PC-9 (cell line): Measurements from ENCODE around the gene HPS1. TPM values are rescaled to one million over a fixed set of nuclear protein-coding genes. Genes with fewer than 3 reads are reported as not detected.

ENCODE experiments used
- BruUV-seq: library from RNA; stranded (reverse); fragments of 400-500 nt; replicated peaks from 2 replicates; lab custom pipeline; 2021; lab: Mats Ljungman, UMichigan
- CTCF ChIA-PET: fragments of 300-600 bp; sonication (Branson Sonifier 250); formaldehyde crosslinking; loops from one replicate; lab custom pipeline; 2022; ENCODE audit warnings: antibody characterized with exemption; lab: Charles Lee
- POLR2A ChIA-PET: fragments of 300-600 bp; sonication (Branson Sonifier 250); formaldehyde crosslinking; loops from one replicate; lab custom pipeline; 2022; ENCODE audit warnings: antibody characterized with exemption; ENCODE audit not compliant: unreplicated experiment; lab: Charles Lee
- DNase-seq, 2 experiments: peaks; one replicate each; pipeline versions ENCODE4 v3.0.0 to v3.0.0-alpha.2; 2015 to 2022; ENCODE audit warnings: mixed read lengths in 1 of 2
- H2AFZ ChIP-seq: fragments of 200-600 bp; sonication (generic); 2 replicates; pipeline ENCODE4 v1.8.1; 2017; ENCODE audit warnings: antibody characterized with exemption
- H3F3A ChIP-seq: fragments of 200-600 bp; sonication (generic); 2 replicates; pipeline ENCODE4 v1.8.1; 2017; ENCODE audit warnings: antibody characterized with exemption, mild to moderate bottlenecking, low read depth; ENCODE audit not compliant: insufficient read depth
- H3K27ac ChIP-seq: fragments of 200-600 bp; sonication (generic); 2 replicates; pipeline ENCODE4 v1.6.1; 2016; ENCODE audit warnings: mixed run types
- H3K27me3 ChIP-seq: fragments of 200-600 bp; sonication (generic); 2 replicates; pipeline ENCODE4 v1.6.1; 2016; ENCODE audit warnings: low read depth, mixed run types; ENCODE audit not compliant: insufficient read depth
- H3K36me3 ChIP-seq: fragments of 200-600 bp; sonication (generic); 2 replicates; pipeline ENCODE4 v1.6.1; 2016; ENCODE audit warnings: low read depth, mixed run types
- H3K4me1 ChIP-seq: fragments of 200-600 bp; sonication (generic); replicated peaks from 2 replicates; pipeline ENCODE4 v1.6.1; 2016; ENCODE audit warnings: mixed run types; ENCODE audit not compliant: insufficient read depth
- H3K4me2 ChIP-seq: fragments of 200-600 bp; sonication (generic); 2 replicates; pipeline ENCODE4 v1.6.1; 2017; ENCODE audit warnings: mixed run types
- H3K4me3 ChIP-seq: fragments of 200-600 bp; sonication (generic); 2 replicates; pipeline ENCODE4 v1.6.1; 2016; ENCODE audit warnings: mixed run types
- H3K79me2 ChIP-seq: fragments of 200-600 bp; sonication (generic); 2 replicates; pipeline ENCODE4 v1.6.1; 2017; ENCODE audit warnings: low read depth, mixed run types
- H3K9me2 ChIP-seq: fragments of 200-600 bp; sonication (generic); 2 replicates; pipeline ENCODE4 v1.8.1; 2017; ENCODE audit warnings: mild to moderate bottlenecking; ENCODE audit not compliant: insufficient read depth
- H3K9me3 ChIP-seq: fragments of 200-600 bp; sonication (generic); 2 replicates; pipeline ENCODE4 v1.8.1; 2016; ENCODE audit warnings: low read depth; ENCODE audit not compliant: insufficient read depth
- H4K20me1 ChIP-seq: fragments of 200-600 bp; sonication (generic); 2 replicates; pipeline ENCODE4 v1.8.1; 2017; ENCODE audit not compliant: insufficient read depth
- CTCF ChIP-seq: fragments of 200-600 bp; sonication (generic); conservative IDR thresholded peaks from 2 replicates; pipeline ENCODE4 v1.6.1; 2017; ENCODE audit warnings: mixed run types, antibody characterized with exemption, mild to moderate bottlenecking, moderate library complexity
- EZH2 ChIP-seq: fragments of 200-600 bp; sonication (generic); IDR thresholded peaks from 2 replicates; pipeline ENCODE4 v1.8.0; 2017; ENCODE audit warnings: antibody characterized with exemption, low read depth
- intact Hi-C: fragments of 100-400 bp; cut with micrococcal nuclease; formaldehyde crosslinking; loops from one replicate; pipeline ENCODE4 v1.10.0; 2022; ENCODE audit not compliant: unreplicated experiment
- total RNA-seq: library from RNA; stranded (reverse); gene quantifications from 2 replicates; pipeline ENCODE4 v1.2.3, GENCODE V29; 2021

HPS1 gene
- total RNA-seq, 1 experiment from 2014 or later: 43.2 TPM

- no peak overlapping the region for H2AFZ ChIP-seq
- no peaks in the 10 kb centered on the region for H3K9me3 ChIP-seq
- ChIA-PET CTCF (no interaction called here), POLR2A (no interaction called here)
- H3K36me3 ChIP-seq: no peaks in the 10 kb centered on the region
- H3K4me1 ChIP-seq: no peaks in the 10 kb centered on the region
- H3K27me3 ChIP-seq: no peaks in the 10 kb centered on the region
- H3K79me2 ChIP-seq: no peaks in the 10 kb centered on the region
- no peaks in the 10 kb centered on the region for H3F3A ChIP-seq
- H3K27ac ChIP-seq: no peak overlapping the region
- no peaks in the 10 kb centered on the region for H4K20me1 ChIP-seq
- H3K4me3 ChIP-seq: no peak overlapping the region
- no TSS peak for BruUV-seq
- TF ChIP-seq EZH2: no peak
- no peak for TF ChIP-seq CTCF
- H3K4me2 ChIP-seq: no peak overlapping the region
- no peak for DNase-seq
- intact Hi-C loops: no loop called here
- H3K9me2 ChIP-seq: no peaks in the 10 kb centered on the region
These were observed 34.7 kb upstream of the HPS1 start for GRCh38 chr10:98481404-98481945.

GRCh38 chr10:98478430-98479222 is 31.9 kb upstream of the HPS1 start:
- H3K4me2 ChIP-seq: no peak overlapping the region
- no peaks in the 10 kb centered on the region for H3K79me2 ChIP-seq
- H4K20me1 ChIP-seq: no peaks in the 10 kb centered on the region
- no peak overlapping the region for H3K27ac ChIP-seq
- no peak overlapping the region for H2AFZ ChIP-seq
- no peaks in the 10 kb centered on the region for H3F3A ChIP-seq
- no peaks in the 10 kb centered on the region for H3K36me3 ChIP-seq
- CTCF ChIA-PET: no interaction called here
- no peaks in the 10 kb centered on the region for H3K27me3 ChIP-seq
- H3K4me3 ChIP-seq: no peak overlapping the region
- no peak for DNase-seq
- no peaks in the 10 kb centered on the region for H3K9me3 ChIP-seq
- no TSS peak for BruUV-seq
- intact Hi-C loops: no loop called here
- POLR2A ChIA-PET: no interaction called here
- no peak for TF ChIP-seq EZH2
- no peak for TF ChIP-seq CTCF
- no peaks in the 10 kb centered on the region for H3K4me1 ChIP-seq
- H3K9me2 ChIP-seq: no peaks in the 10 kb centered on the region

GRCh38 chr10:98477861-98478260 is 31.1 kb upstream of the HPS1 start:
- H3K79me2 ChIP-seq: no peaks in the 10 kb centered on the region
- no peak overlapping the region for H3K27ac ChIP-seq
- TF ChIP-seq CTCF (no peak), EZH2 (no peak)
- no peaks in the 10 kb centered on the region for H3K9me2 ChIP-seq
- H3F3A ChIP-seq: no peaks in the 10 kb centered on the region
- no TSS peak for BruUV-seq
- CTCF ChIA-PET: no interaction called here
- no peaks in the 10 kb centered on the region for H3K36me3 ChIP-seq
- no peaks in the 10 kb centered on the region for H3K9me3 ChIP-seq
- no peaks in the 10 kb centered on the region for H4K20me1 ChIP-seq
- no peak overlapping the region for H2AFZ ChIP-seq
- H3K4me3 ChIP-seq: no peak overlapping the region
- POLR2A ChIA-PET: no interaction called here
- H3K27me3 ChIP-seq: no peaks in the 10 kb centered on the region
- H3K4me2 ChIP-seq: no peak overlapping the region
- DNase-seq: no peak
- H3K4me1 ChIP-seq: no peaks in the 10 kb centered on the region
- intact Hi-C loops: no loop called here
